ENCODE data around the gene PACSIN1. TPM values are rescaled to one million over a fixed set of nuclear protein-coding genes. Genes with fewer than 3 reads are reported as not detected.

The PACSIN1 gene
- total RNA-seq, 1 experiment from 2014 or later: 7.0 TPM

GRCh38 chr6:34439442-34439841 is 26.4 kb upstream of the PACSIN1 start:
- no peaks in the 10 kb centered on the region for H3K79me1 ChIP-seq (ENCODE audit: insufficient read depth, low read depth, low read length, poor library complexity, severe bottlenecking)
- H2BK15ac ChIP-seq (ENCODE audit: low read depth, low read length): no peak overlapping the region
- H2BK5ac ChIP-seq (ENCODE audit: insufficient read length, low read length): no peak overlapping the region
- no peak overlapping the region for H4K5ac ChIP-seq (ENCODE audit: insufficient read length, low read depth, low read length)
- no peak overlapping the region for H2AFZ ChIP-seq (ENCODE audit: low read length)
- no peak overlapping the region for H2BK20ac ChIP-seq (ENCODE audit: low read depth, low read length, poor library complexity, severe bottlenecking)
- H3K14ac ChIP-seq (ENCODE audit: insufficient read depth, low read length): no peak overlapping the region
- H3K27me3 ChIP-seq (ENCODE audit: insufficient read depth, low read length): no peaks in the 10 kb centered on the region
- H3K9me3 ChIP-seq (ENCODE audit: control insufficient read depth, low read depth, low read length): no peaks in the 10 kb centered on the region
- Mint-ChIP-seq H3K27ac (no peak overlapping the region), H3K27me3 (ENCODE audit: low read depth) (peaks cover 3% of the 10 kb centered on the region), H3K9me3 (peaks cover 23 to 27% of the 10 kb centered on the region in 2 experiments), H3K4me3 (no peak overlapping the region), H3K36me3 (ENCODE audit: insufficient read depth in 1 of 3, low read depth in 3 of 3) (peaks cover 6 to 15% (median 9%) of the 10 kb centered on the region in 3 experiments; a peak in 6 of 7 replicates), H3K4me1 (peaks cover 0 to 2% of the 10 kb centered on the region in 2 experiments; a peak in 1 of 4 replicates)
- H3K27ac ChIP-seq (ENCODE audit: insufficient read length, low read depth, low read length): no peak overlapping the region
- DNase-seq: no peak
- H3K56ac ChIP-seq (ENCODE audit: insufficient read length, low read depth, low read length): no peak overlapping the region
- no peak overlapping the region for H3T11ph ChIP-seq (ENCODE audit: low read length)
- H3K79me2 ChIP-seq (ENCODE audit: insufficient read depth, low read length): no peaks in the 10 kb centered on the region
- H3K23me2 ChIP-seq (ENCODE audit: insufficient read length, low read depth, low read length, poor library complexity, severe bottlenecking): no peaks in the 10 kb centered on the region
- H3K9ac ChIP-seq (ENCODE audit: extremely low read depth, insufficient read length, low read length): no peak overlapping the region
- no peak overlapping the region for H3K18ac ChIP-seq (ENCODE audit: insufficient read length, low read depth, low read length)
- H2BK120ac ChIP-seq (ENCODE audit: low read depth, low read length, poor library complexity, severe bottlenecking): no peak overlapping the region
- no peak for TF ChIP-seq CTCF (conservative IDR thresholded peaks at IDR 0.05)
- H2BK12ac ChIP-seq (ENCODE audit: insufficient read length, low read depth, low read length): no peak overlapping the region
- no peak overlapping the region for H3K4me2 ChIP-seq (ENCODE audit: insufficient read depth, insufficient read length, low read length)
- no peak overlapping the region for H4K8ac ChIP-seq (replicated peaks; ENCODE audit: insufficient read length, low read depth, low read length)
- H3K4me1 ChIP-seq (ENCODE audit: insufficient read depth, low read length): no peaks in the 10 kb centered on the region
- WGBS (ENCODE audit: extremely low coverage, insufficient read length, low lambda C conversion rate): no CpG with 5 or more reads among the region's 3 CpGs
- H4K91ac ChIP-seq (ENCODE audit: insufficient read length, low read depth, low read length): no peak overlapping the region
- no peak overlapping the region for H3K23ac ChIP-seq (ENCODE audit: insufficient read length, low read depth, low read length)
- no peak overlapping the region for H2AK5ac ChIP-seq (ENCODE audit: insufficient read length, low read length)
- no peak overlapping the region for H3K4ac ChIP-seq (ENCODE audit: low read depth, low read length)
- H4K20me1 ChIP-seq (ENCODE audit: control insufficient read depth, insufficient read depth, insufficient read length): no peaks in the 10 kb centered on the region
